NT2/D1 (cell line): Measurements from ENCODE around the gene AKAP9.
"Not testable (repeated sequence)": the region's sequence is repeated elsewhere in the genome, so short reads cannot be mapped to it uniquely, and the experiment has no call there.

ENCODE experiments used
- DNase-seq: peaks from one replicate; pipeline ENCODE4 v3.0.0-alpha.2; 2011; ENCODE audit warnings: low read depth, low spot score
- H3K27me3 ChIP-seq: 2 replicates; pipeline ENCODE4 v1.6.0; 2011; ENCODE audit warnings: mild to moderate bottlenecking; ENCODE audit not compliant: insufficient read length, insufficient read depth
- H3K36me3 ChIP-seq: 2 replicates; pipeline ENCODE4 v1.6.1; 2011; ENCODE audit warnings: mild to moderate bottlenecking, low read length, mixed read lengths; ENCODE audit not compliant: insufficient read depth, insufficient read length
- H3K4me1 ChIP-seq: 2 replicates; pipeline ENCODE4 v1.5.1; 2011; ENCODE audit not compliant: insufficient read depth, insufficient read length
- H3K4me3 ChIP-seq: 2 replicates; pipeline ENCODE4 v1.5.1; 2011; ENCODE audit warnings: low read depth; ENCODE audit not compliant: insufficient read length
- H3K9ac ChIP-seq: 2 replicates; pipeline ENCODE4 v1.6.0; 2011; ENCODE audit warnings: low read depth; ENCODE audit not compliant: insufficient read length
- H3K9me3 ChIP-seq: 2 replicates; pipeline ENCODE4 v1.5.1; 2011; ENCODE audit warnings: mild to moderate bottlenecking, low read length; ENCODE audit not compliant: insufficient read depth
- SUZ12 ChIP-seq: IDR thresholded peaks from 2 replicates; pipeline ENCODE4 v1.6.1; 2011; ENCODE audit not compliant: insufficient read length, insufficient read depth; ENCODE audit errors: extremely low read depth
- YY1 ChIP-seq: IDR thresholded peaks from 2 replicates; pipeline ENCODE4 v1.6.1; 2011; ENCODE audit not compliant: insufficient read length, insufficient read depth
- ZNF274 ChIP-seq: IDR thresholded peaks from 2 replicates; pipeline ENCODE4 v1.6.1; 2011; ENCODE audit warnings: mild to moderate bottlenecking, low read depth, low read length

Gene AKAP9

GRCh38 chr7:91922857-91923256 lies 17.8 kb upstream of the AKAP9 start:
- H3K9ac ChIP-seq: no peak overlapping the region
- H3K9me3 ChIP-seq: no peaks in the 10 kb centered on the region
- no peak for TF ChIP-seq ZNF274
- DNase-seq: no peak
- no peaks in the 10 kb centered on the region for H3K27me3 ChIP-seq
- no peaks in the 10 kb centered on the region for H3K4me1 ChIP-seq
- no peak overlapping the region for H3K4me3 ChIP-seq
- H3K36me3 ChIP-seq: no peaks in the 10 kb centered on the region

GRCh38 chr7:91927912-91928311 lies 12.8 kb upstream of the AKAP9 start:
- no peaks in the 10 kb centered on the region for H3K36me3 ChIP-seq
- no peak overlapping the region for H3K4me3 ChIP-seq
- TF ChIP-seq SUZ12 (no peak), ZNF274 (no peak), YY1 (no peak)
- no peaks in the 10 kb centered on the region for H3K4me1 ChIP-seq
- H3K9ac ChIP-seq: no peak overlapping the region
- H3K27me3 ChIP-seq: no peaks in the 10 kb centered on the region
- DNase-seq: no peak
- H3K9me3 ChIP-seq: no peaks in the 10 kb centered on the region

- H3K9ac ChIP-seq: no peak overlapping the region
These were observed 11.2 kb upstream of the AKAP9 start for GRCh38 chr7:91929463-91929862.

GRCh38 chr7:91940171-91940570 lies 491 bp upstream of the AKAP9 start:
- TF ChIP-seq ZNF274 (no peak), SUZ12 (no peak), YY1 (no peak)
- Histone ChIP-seq H3K4me3 (peak overlapping the region; percentile 76), H3K9me3 (no peaks in the 10 kb centered on the region), H3K36me3 (no peaks in the 10 kb centered on the region), H3K9ac (peak overlapping the region; percentile 67), H3K4me1 (no peaks in the 10 kb centered on the region), H3K27me3 (peaks cover 3% of the 10 kb centered on the region)
- no peak for DNase-seq

More at GRCh38 chr7:91929463-91929862, 11.2 kb upstream of the AKAP9 start:
- no peak for DNase-seq
- Histone ChIP-seq H3K36me3 (no peaks in the 10 kb centered on the region), H3K9me3 (no peaks in the 10 kb centered on the region), H3K27me3 (no peaks in the 10 kb centered on the region), H3K4me3 (no peak overlapping the region), H3K4me1 (no peaks in the 10 kb centered on the region)
- TF ChIP-seq YY1 (no peak), SUZ12 (no peak)

GRCh38 chr7:91941450-91941849 lies 788 bp downstream of the AKAP9 start:
- Histone ChIP-seq H3K36me3 (no peaks in the 10 kb centered on the region), H3K4me1 (no peaks in the 10 kb centered on the region), H3K9ac (peak overlapping the region; percentile 85), H3K4me3 (peak overlapping the region; percentile 76), H3K9me3 (no peaks in the 10 kb centered on the region), H3K27me3 (peaks cover 3% of the 10 kb centered on the region)
- no peak for DNase-seq
- TF ChIP-seq YY1 (no peak), SUZ12 (no peak), ZNF274 (no peak)

- no peak for DNase-seq
- TF ChIP-seq YY1: no peak
- TF ChIP-seq ZNF274: no peak
- no peak for TF ChIP-seq SUZ12
- peaks cover 3% of the 10 kb centered on the region for H3K27me3 ChIP-seq
- H3K9ac ChIP-seq: no peak overlapping the region
- no peaks in the 10 kb centered on the region for H3K9me3 ChIP-seq
- H3K4me3 ChIP-seq: no peak overlapping the region
- no peaks in the 10 kb centered on the region for H3K36me3 ChIP-seq
- H3K4me1 ChIP-seq: no peaks in the 10 kb centered on the region
These were observed 1.6 kb downstream of the AKAP9 start for GRCh38 chr7:91942312-91942711.

- not testable (repeated sequence) for H3K4me3 ChIP-seq, H3K27me3 ChIP-seq, DNase-seq, H3K36me3 ChIP-seq, H3K4me1 ChIP-seq, H3K9me3 ChIP-seq, H3K9ac ChIP-seq
These were observed 4.3 kb downstream of the AKAP9 start for GRCh38 chr7:91944970-91945369.

GRCh38 chr7:91945476-91945875 lies 4.8 kb downstream of the AKAP9 start:
- Histone ChIP-seq H3K9ac (no peak overlapping the region), H3K27me3 (no peaks in the 10 kb centered on the region), H3K4me1 (no peaks in the 10 kb centered on the region), H3K4me3 (no peak overlapping the region), H3K36me3 (no peaks in the 10 kb centered on the region), H3K9me3 (no peaks in the 10 kb centered on the region)
- DNase-seq: no peak
- TF ChIP-seq YY1 (no peak), ZNF274 (no peak), SUZ12 (no peak)
